Endothelial cell (in vitro differentiated cells): ENCODE results near the gene USP13. TPM values are rescaled to one million over a fixed set of nuclear protein-coding genes. Genes with fewer than 3 reads are reported as not detected.

Experiments
- DNase-seq: peaks from one replicate; pipeline ENCODE4 v3.0.0; 2021; ENCODE audit warnings: low spot score
- H3K27ac Mint-ChIP-seq: one replicate; pipeline ENCODE4 v1.8.0; 2021; ENCODE audit warnings: mixed read lengths, inconsistent platforms; ENCODE audit not compliant: unreplicated experiment
- H3K27me3 Mint-ChIP-seq: one replicate; pipeline ENCODE4 v1.8.0; 2021; ENCODE audit warnings: mild to moderate bottlenecking, moderate library complexity, mixed read lengths, inconsistent platforms; ENCODE audit not compliant: unreplicated experiment
- H3K36me3 Mint-ChIP-seq: one replicate; pipeline ENCODE4 v1.8.0; 2021; ENCODE audit warnings: mild to moderate bottlenecking, low read depth, mixed read lengths, inconsistent platforms; ENCODE audit not compliant: unreplicated experiment
- H3K4me1 Mint-ChIP-seq: one replicate; pipeline ENCODE4 v1.8.0; 2021; ENCODE audit warnings: mild to moderate bottlenecking, mixed read lengths, inconsistent platforms; ENCODE audit not compliant: unreplicated experiment
- H3K4me3 Mint-ChIP-seq: one replicate; pipeline ENCODE4 v1.8.0; 2021; ENCODE audit warnings: mild to moderate bottlenecking, mixed read lengths, inconsistent platforms; ENCODE audit not compliant: unreplicated experiment
- H3K9me3 Mint-ChIP-seq: one replicate; pipeline ENCODE4 v1.8.0; 2021; ENCODE audit warnings: mixed read lengths, inconsistent platforms; ENCODE audit not compliant: unreplicated experiment
- CTCF ChIP-seq: fragments of 200-600 bp; sonication (generic); IDR thresholded peaks from one replicate; pipeline ENCODE4 v1.5.0; 2021; ENCODE audit warnings: antibody characterized with exemption; ENCODE audit not compliant: unreplicated experiment
- total RNA-seq: library from RNA; stranded (reverse); fragmentation: NEBNext Ultra II Directional; extraction: Animal tissue kit (Norgen Biotek cat#: 25700); gene quantifications from one replicate; pipeline ENCODE4 v1.2.1, GENCODE V29; 2021; ENCODE audit not compliant: unreplicated experiment

The USP13 gene
- total RNA-seq, 1 donor from 2014 or later: 18.9 TPM

GRCh38 chr3:179606534-179607085, 46.2 kb upstream of the USP13 start:
- DNase-seq: no peak
- Mint-ChIP-seq H3K4me1 (peaks cover 19% of the 10 kb centered on the region), H3K9me3 (no peaks in the 10 kb centered on the region), H3K4me3 (peak overlapping the region; percentile 12), H3K27me3 (peaks cover 10% of the 10 kb centered on the region), H3K27ac (no peak overlapping the region), H3K36me3 (peaks cover 8% of the 10 kb centered on the region)
- TF ChIP-seq CTCF: no peak

- Mint-ChIP-seq H3K27ac (peak overlapping the region; percentile 3), H3K4me3 (no peak overlapping the region), H3K4me1 (peaks cover 18% of the 10 kb centered on the region), H3K27me3 (peaks cover 10% of the 10 kb centered on the region), H3K9me3 (no peaks in the 10 kb centered on the region), H3K36me3 (peaks cover 8% of the 10 kb centered on the region)
- DNase-seq: no peak
- TF ChIP-seq CTCF: no peak
Measured at GRCh38 chr3:179608931-179609720, 43.7 kb upstream of the USP13 start.

- TF ChIP-seq CTCF: no peak
- H3K27ac Mint-ChIP-seq: no peak overlapping the region
- no peak for DNase-seq
- H3K9me3 Mint-ChIP-seq: no peaks in the 10 kb centered on the region
- peaks cover 4% of the 10 kb centered on the region for H3K36me3 Mint-ChIP-seq
- H3K4me3 Mint-ChIP-seq: no peak overlapping the region
- peaks cover 3% of the 10 kb centered on the region for H3K27me3 Mint-ChIP-seq
- peaks cover 10% of the 10 kb centered on the region for H3K4me1 Mint-ChIP-seq
Measured at GRCh38 chr3:179610066-179610465, 42.8 kb upstream of the USP13 start.

GRCh38 chr3:179613807-179614206, 39.0 kb upstream of the USP13 start:
- H3K4me3 Mint-ChIP-seq: no peak overlapping the region
- no peak overlapping the region for H3K27ac Mint-ChIP-seq
- H3K9me3 Mint-ChIP-seq: no peaks in the 10 kb centered on the region
- H3K36me3 Mint-ChIP-seq: peaks cover 11% of the 10 kb centered on the region
- no peak for DNase-seq
- no peak for TF ChIP-seq CTCF
- H3K4me1 Mint-ChIP-seq: peaks cover 8% of the 10 kb centered on the region
- no peaks in the 10 kb centered on the region for H3K27me3 Mint-ChIP-seq
